D721Med (cell line): ENCODE results near the gene SLC18B1.

Experiments
- DNase-seq: peaks from one replicate; pipeline ENCODE4 v3.0.0; 2011; ENCODE audit warnings: low spot score; ENCODE audit not compliant: insufficient read length
- FAIRE-seq: peaks from 2 replicates; lab custom pipeline; 2011; peaks lifted over from hg19 to GRCh38; lab: Jason Lieb, UNC
- CTCF ChIP-seq: IDR thresholded peaks from 2 replicates; pipeline ENCODE4 v1.5.1; 2012; ENCODE audit warnings: mild to moderate bottlenecking, control low read depth; ENCODE audit not compliant: insufficient read depth; ENCODE audit errors: missing control alignments

SLC18B1 gene

GRCh38 chr6:132813173-132813856 lies 14.9 kb upstream of the SLC18B1 start:
- FAIRE-seq (no peak), DNase-seq (no peak)
- no peak for TF ChIP-seq CTCF

- no peak for FAIRE-seq
- DNase-seq, result no peak
- TF ChIP-seq CTCF, result no peak
These were observed 14.3 kb upstream of the SLC18B1 start for GRCh38 chr6:132812756-132813172.

GRCh38 chr6:132812255-132812732 lies 13.9 kb upstream of the SLC18B1 start:
- FAIRE-seq, result no peak
- no peak for TF ChIP-seq CTCF
- DNase-seq, result no peak

GRCh38 chr6:132811276-132811675 lies 12.8 kb upstream of the SLC18B1 start:
- FAIRE-seq, result no peak
- DNase-seq, result no peak
- no peak for TF ChIP-seq CTCF

- DNase-seq (no peak), FAIRE-seq (no peak)
- TF ChIP-seq CTCF, result no peak
These were observed 7.1 kb upstream of the SLC18B1 start for GRCh38 chr6:132805548-132805947.

GRCh38 chr6:132804251-132804650 lies 5.8 kb upstream of the SLC18B1 start:
- no peak for TF ChIP-seq CTCF
- no peak for DNase-seq
- no peak for FAIRE-seq

GRCh38 chr6:132800656-132801055 lies 2.2 kb upstream of the SLC18B1 start:
- DNase-seq, result no peak
- FAIRE-seq, result no peak
- TF ChIP-seq CTCF, result no peak
